NCI-H1694 (cell line): Measurements from ENCODE around the gene SPAAR.
"Not testable (repeated sequence)": the region's sequence is repeated elsewhere in the genome, so short reads cannot be mapped to it uniquely, and the experiment has no call there.

ENCODE experiments used
- DNase-seq: peaks from one replicate; lab custom pipeline; 2025; lab: John Stamatoyannopoulos, UW

SPAAR gene

GRCh38 chr9:35909274-35909673 lies at the start of gene SPAAR:
SPAAR (plus strand) TSS chr9:35909490; CDS start chr9:35910464, 974 bp downstream.
- no peak for DNase-seq

- DNase-seq: no peak
Measured at GRCh38 chr9:35859990-35860339, 49.3 kb upstream of the SPAAR start.

- DNase-seq: no peak
Measured at GRCh38 chr9:35861161-35861897, 48.0 kb upstream of the SPAAR start.

GRCh38 chr9:35862328-35862727 lies 47.0 kb upstream of the SPAAR start:
- no peak for DNase-seq

- DNase-seq: no peak
Measured at GRCh38 chr9:35863583-35863982, 45.7 kb upstream of the SPAAR start.

- DNase-seq: no peak
Measured at GRCh38 chr9:35864695-35865255, 44.5 kb upstream of the SPAAR start.

- no peak for DNase-seq
Measured at GRCh38 chr9:35867538-35867937, 41.8 kb upstream of the SPAAR start.

- DNase-seq: no peak
Measured at GRCh38 chr9:35868933-35869332, 40.4 kb upstream of the SPAAR start.

- no peak for DNase-seq
Measured at GRCh38 chr9:35869621-35870216, 39.6 kb upstream of the SPAAR start.

- no peak for DNase-seq
Measured at GRCh38 chr9:35870351-35870923, 38.9 kb upstream of the SPAAR start, which contains the start of gene OR13J1. OR13J1 (minus strand) TSS chr9:35870401; CDS start chr9:35870401, 0 bp downstream.

GRCh38 chr9:35871545-35871944 lies 37.7 kb upstream of the SPAAR start:
- no peak for DNase-seq

GRCh38 chr9:35872505-35872904 lies 36.8 kb upstream of the SPAAR start:
- no peak for DNase-seq

- DNase-seq: peak; percentile 82
Measured at GRCh38 chr9:35882263-35882848, 26.9 kb upstream of the SPAAR start.

- DNase-seq: no peak
Measured at GRCh38 chr9:35882996-35883395, 26.3 kb upstream of the SPAAR start.

- DNase-seq: not testable (repeated sequence)
Measured at GRCh38 chr9:35884908-35885307, 24.4 kb upstream of the SPAAR start.

- DNase-seq: no peak
Measured at GRCh38 chr9:35891646-35892045, 17.6 kb upstream of the SPAAR start.

GRCh38 chr9:35892051-35892450 lies 17.2 kb upstream of the SPAAR start:
- no peak for DNase-seq

- DNase-seq: no peak
Measured at GRCh38 chr9:35896570-35896969, 12.7 kb upstream of the SPAAR start.

- not testable (repeated sequence) for DNase-seq
Measured at GRCh38 chr9:35897376-35898099, 11.8 kb upstream of the SPAAR start.

GRCh38 chr9:35898337-35898736 lies 11.0 kb upstream of the SPAAR start:
- no peak for DNase-seq

- no peak for DNase-seq
Measured at GRCh38 chr9:35899021-35899420, 10.3 kb upstream of the SPAAR start.

- peak; percentile 63 for DNase-seq
Measured at GRCh38 chr9:35903049-35903448, 6.2 kb upstream of the SPAAR start.
